Cardiac fibroblast (primary cell): ENCODE measurements around the gene DPF3.

Experiments used
- DNase-seq, 2 donors: peaks; one replicate each; pipeline versions ENCODE4 v3.0.0 to v3.0.0-alpha.2; 2010; ENCODE audit warnings: low read depth in 2 of 2
- H3K4me3 ChIP-seq, 2 donors: replicated peaks in 1 of 2; 1 replicate in 1 of 2; 2 replicates in 1 of 2; pipeline ENCODE4 v1.5.1; 2011; ENCODE audit warnings: low read depth in 2 of 2, low read length in 2 of 2, mild to moderate bottlenecking in 2 of 2, moderate library complexity in 1 of 2
- TF ChIP-seq, protein P1 (sequence below): IDR thresholded peaks from one replicate; pipeline ENCODE4 v1.5.1; 2011; ENCODE audit warnings: low read depth, mild to moderate bottlenecking, low read length, inconsistent platforms

The DPF3 gene

DNA sequence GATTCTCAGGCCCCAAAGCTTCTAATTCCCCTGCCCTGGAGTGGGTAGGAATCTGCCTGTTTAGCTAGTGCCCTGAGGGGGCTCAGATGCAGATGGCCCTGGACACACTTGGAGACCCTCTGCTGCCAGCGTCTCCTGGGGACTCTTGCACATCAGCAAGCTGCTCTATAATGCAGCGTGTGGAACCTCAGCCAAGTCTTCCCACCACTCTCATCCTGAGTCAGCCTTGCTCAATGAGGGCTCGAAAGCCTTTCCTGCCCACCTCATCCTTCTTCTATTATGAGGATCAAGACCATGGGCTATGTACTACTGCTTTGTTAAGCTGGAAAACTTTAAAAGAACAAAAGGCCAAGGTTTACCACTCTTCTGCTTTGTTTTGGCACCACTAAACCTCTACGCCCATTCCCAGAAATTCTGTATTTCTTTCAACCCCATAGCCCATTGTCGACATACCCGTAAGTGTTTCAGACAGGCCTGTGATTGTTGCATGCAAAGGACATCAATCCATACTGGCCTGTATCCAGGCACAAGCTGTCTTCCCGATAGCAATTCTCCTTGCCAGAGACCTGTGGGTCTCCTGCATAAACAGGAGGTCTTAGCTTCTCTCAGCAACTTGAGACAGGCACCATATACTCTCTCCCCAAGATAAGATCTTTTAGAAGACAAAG is 246.9 kb downstream of the DPF3 start:
- TF ChIP-seq, protein P1, sequence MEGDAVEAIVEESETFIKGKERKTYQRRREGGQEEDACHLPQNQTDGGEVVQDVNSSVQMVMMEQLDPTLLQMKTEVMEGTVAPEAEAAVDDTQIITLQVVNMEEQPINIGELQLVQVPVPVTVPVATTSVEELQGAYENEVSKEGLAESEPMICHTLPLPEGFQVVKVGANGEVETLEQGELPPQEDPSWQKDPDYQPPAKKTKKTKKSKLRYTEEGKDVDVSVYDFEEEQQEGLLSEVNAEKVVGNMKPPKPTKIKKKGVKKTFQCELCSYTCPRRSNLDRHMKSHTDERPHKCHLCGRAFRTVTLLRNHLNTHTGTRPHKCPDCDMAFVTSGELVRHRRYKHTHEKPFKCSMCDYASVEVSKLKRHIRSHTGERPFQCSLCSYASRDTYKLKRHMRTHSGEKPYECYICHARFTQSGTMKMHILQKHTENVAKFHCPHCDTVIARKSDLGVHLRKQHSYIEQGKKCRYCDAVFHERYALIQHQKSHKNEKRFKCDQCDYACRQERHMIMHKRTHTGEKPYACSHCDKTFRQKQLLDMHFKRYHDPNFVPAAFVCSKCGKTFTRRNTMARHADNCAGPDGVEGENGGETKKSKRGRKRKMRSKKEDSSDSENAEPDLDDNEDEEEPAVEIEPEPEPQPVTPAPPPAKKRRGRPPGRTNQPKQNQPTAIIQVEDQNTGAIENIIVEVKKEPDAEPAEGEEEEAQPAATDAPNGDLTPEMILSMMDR = no peak
- H3K4me3 ChIP-seq = no peak overlapping the region
- DNase-seq = peak; percentile 76 to 86

DNA sequence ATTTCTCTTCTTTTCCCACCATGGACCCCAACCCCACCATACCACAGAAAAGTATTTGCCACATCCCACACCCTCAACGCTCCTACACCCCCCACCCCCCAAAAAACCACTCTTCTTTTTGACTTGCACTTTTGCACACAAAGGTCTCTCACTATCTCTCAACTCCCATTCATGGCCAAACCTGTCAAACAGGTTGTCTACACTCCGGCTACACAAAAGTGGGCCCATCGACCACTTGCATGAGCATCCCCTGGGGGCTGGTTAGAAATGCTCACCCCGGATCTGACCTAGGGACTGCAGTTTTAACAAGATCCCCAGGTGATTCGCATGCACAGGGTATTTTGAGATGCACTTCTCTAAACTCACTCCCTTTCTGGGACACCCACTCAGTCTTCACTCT is 248.2 kb downstream of the DPF3 start:
- TF ChIP-seq, protein P1 = no peak
- DNase-seq = no peak
- no peak overlapping the region for H3K4me3 ChIP-seq

DNA sequence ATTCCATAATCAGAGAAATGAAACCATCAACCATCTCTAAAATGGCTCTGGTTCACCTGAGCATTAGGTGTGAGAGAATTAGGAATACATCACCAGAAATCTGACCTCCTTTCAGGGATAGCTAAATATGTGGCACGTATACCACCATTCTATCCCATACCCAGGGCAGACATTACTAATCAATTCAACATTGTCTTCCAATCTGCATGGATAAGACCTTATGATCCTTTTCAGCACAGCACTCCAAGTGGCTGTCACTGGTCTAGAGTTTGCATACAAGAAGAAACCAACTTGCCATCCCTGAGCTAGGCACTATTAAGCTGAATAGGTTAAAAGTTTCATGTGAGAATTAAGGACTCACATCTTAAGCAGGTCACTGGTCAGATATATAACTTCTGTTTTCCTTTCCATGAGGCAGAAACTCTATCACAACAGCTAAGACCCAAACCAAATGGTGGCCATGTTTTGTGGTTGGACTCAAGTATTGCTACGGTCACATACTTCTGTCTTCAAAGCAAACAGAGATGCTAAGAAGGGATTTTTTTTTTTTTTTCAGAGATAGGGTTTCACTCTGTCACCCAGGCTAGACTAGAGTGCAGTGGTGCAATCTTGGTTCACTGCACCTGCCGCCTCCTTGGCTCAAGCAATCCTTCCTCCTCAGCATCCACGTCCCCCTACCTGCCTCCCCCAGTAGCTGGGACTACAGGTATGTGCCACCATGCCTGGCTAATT is 249.0 kb downstream of the DPF3 start:
- no peak for DNase-seq
- TF ChIP-seq, protein P1 = no peak
- H3K4me3 ChIP-seq = no peak overlapping the region

DNA sequence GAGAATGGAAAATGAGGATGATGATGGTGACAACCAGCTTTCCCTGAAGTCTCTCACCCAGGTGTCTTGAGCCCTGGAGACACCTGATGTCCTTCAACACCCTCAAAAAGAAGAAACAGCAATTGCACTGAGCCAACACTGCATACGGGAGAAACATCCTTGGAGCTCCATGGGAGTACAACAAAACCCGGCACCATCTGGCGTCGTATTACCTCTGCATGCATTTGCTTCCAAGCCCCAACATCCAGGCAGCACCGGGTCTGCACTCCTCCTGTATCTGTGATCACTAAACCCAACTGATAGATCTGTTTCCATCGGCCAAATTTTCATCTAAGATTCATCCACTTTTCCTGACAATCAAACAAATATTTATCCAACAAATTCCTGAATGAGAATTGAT is 249.9 kb downstream of the DPF3 start:
- no peak for DNase-seq
- TF ChIP-seq, protein P1 = no peak
- H3K4me3 ChIP-seq = no peak overlapping the region

DNA sequence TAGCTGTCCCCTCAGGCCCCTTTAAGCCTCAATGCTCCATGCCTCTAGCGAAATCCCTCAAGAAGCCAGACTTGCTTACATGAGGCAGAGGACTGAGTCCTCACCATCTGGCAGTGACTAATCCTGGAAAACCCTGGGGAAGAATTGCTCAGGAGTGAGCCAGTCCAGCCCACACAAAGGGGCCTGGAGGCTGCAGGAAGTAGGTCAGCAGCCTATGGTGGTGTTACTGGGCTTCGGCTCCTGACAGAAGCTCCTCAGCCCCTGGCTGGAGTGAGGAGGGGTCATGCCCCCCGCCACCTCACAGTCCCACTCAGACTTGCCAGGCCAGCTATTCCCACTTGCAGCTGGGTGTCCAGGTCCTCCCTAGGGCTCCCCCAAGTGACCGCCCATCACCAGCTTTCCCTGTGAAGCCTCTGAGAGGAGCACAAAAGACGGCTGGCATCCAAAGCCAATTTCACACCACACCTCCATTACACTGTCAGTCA is 250.5 kb downstream of the DPF3 start:
- DNase-seq = peak; percentile 95 to 98
- H3K4me3 ChIP-seq = no peak overlapping the region
- TF ChIP-seq, protein P1 = no peak

DNA sequence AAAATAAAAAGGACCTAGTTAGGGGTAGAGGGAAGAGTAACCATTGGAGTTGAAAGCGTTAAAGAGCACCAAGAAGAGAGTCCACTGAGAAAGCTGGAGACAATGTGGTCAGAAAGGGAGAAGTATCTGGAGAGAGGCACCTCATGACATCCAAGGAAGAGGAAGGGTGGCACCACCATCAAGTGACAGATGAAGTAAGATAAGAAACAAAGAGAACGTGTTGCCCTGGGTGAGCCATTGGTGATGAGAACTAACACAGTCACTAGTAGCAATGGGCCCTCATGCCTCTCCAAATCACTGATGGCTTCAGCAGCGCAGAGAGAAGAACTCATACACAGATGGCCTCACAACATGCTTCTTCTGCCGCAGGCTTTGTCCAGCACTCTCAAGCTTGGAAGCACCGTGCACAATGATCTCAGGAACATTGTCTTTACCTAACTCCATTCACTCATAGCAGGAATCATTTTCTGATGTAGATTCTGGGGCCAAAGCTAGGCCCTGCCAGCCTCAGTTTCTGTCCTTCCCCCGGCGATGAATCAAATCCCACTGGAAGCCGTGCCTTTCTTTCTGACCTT is 252.9 kb downstream of the DPF3 start:
- no peak for DNase-seq
- no peak overlapping the region for H3K4me3 ChIP-seq
- TF ChIP-seq, protein P1 = no peak
